Astrocyte (in vitro differentiated cells and primary cell): ENCODE results near the gene GPX3. TPM values are rescaled to one million over a fixed set of nuclear protein-coding genes. Genes with fewer than 3 reads are reported as not detected.

Experiments used
- DNase-seq: peaks from one replicate; pipeline ENCODE4 v3.0.0-alpha.2; 2010; ENCODE audit warnings: low read depth
- FAIRE-seq: peaks from 2 replicates; lab custom pipeline; 2011; peaks lifted over from hg19 to GRCh38; lab: Jason Lieb, UNC
- H2AFZ ChIP-seq: 2 replicates; pipeline ENCODE4 v1.6.0; 2012; ENCODE audit warnings: low read depth, low read length, inconsistent platforms
- H3K27ac ChIP-seq: 2 replicates; pipeline ENCODE4 v1.5.1; 2011; ENCODE audit warnings: low read depth, low read length, inconsistent platforms
- H3K27me3 ChIP-seq: 2 replicates; pipeline ENCODE4 v1.6.0; 2011; ENCODE audit warnings: low read length, inconsistent platforms; ENCODE audit not compliant: insufficient read depth
- H3K36me3 ChIP-seq: 2 replicates; pipeline ENCODE4 v1.5.1; 2011; ENCODE audit warnings: low read length, inconsistent platforms; ENCODE audit not compliant: insufficient read depth
- H3K4me1 ChIP-seq: 2 replicates; pipeline ENCODE4 v1.5.1; 2011; ENCODE audit warnings: low read length, inconsistent platforms; ENCODE audit not compliant: insufficient read depth
- H3K4me2 ChIP-seq: 2 replicates; pipeline ENCODE4 v1.6.0; 2012; ENCODE audit warnings: low read length, inconsistent platforms
- H3K4me3 ChIP-seq: 2 replicates; pipeline ENCODE4 v1.5.1; 2011; ENCODE audit warnings: low read depth, mild to moderate bottlenecking, low read length, inconsistent platforms; ENCODE audit not compliant: insufficient read depth
- H3K79me2 ChIP-seq: 2 replicates; pipeline ENCODE4 v1.6.0; 2012; ENCODE audit warnings: mild to moderate bottlenecking, low read length, inconsistent platforms; ENCODE audit not compliant: insufficient read depth
- H3K9ac ChIP-seq: 2 replicates; pipeline ENCODE4 v1.6.0; 2012; ENCODE audit warnings: mild to moderate bottlenecking, low read length, inconsistent platforms
- H3K9me3 ChIP-seq: 2 replicates; pipeline ENCODE4 v1.5.1; 2012; ENCODE audit warnings: low read depth, mild to moderate bottlenecking, low read length, inconsistent platforms; ENCODE audit not compliant: insufficient read depth
- H4K20me1 ChIP-seq: 2 replicates; pipeline ENCODE4 v1.6.0; 2012; ENCODE audit warnings: low read length, inconsistent platforms; ENCODE audit not compliant: insufficient read depth
- H3K27ac Mint-ChIP-seq: one replicate; pipeline ENCODE4 v1.8.0; 2021; ENCODE audit warnings: mild to moderate bottlenecking, mixed read lengths; ENCODE audit not compliant: unreplicated experiment
- H3K27me3 Mint-ChIP-seq: one replicate; pipeline ENCODE4 v1.8.0; 2021; ENCODE audit warnings: low read depth, mixed read lengths; ENCODE audit not compliant: unreplicated experiment
- H3K36me3 Mint-ChIP-seq: one replicate; pipeline ENCODE4 v1.8.0; 2021; ENCODE audit warnings: low read depth, mixed read lengths; ENCODE audit not compliant: unreplicated experiment
- H3K4me1 Mint-ChIP-seq: one replicate; pipeline ENCODE4 v1.8.0; 2021; ENCODE audit warnings: low read depth, mixed read lengths; ENCODE audit not compliant: unreplicated experiment
- H3K4me3 Mint-ChIP-seq: one replicate; pipeline ENCODE4 v1.8.0; 2021; ENCODE audit warnings: mild to moderate bottlenecking, moderate library complexity, mixed read lengths; ENCODE audit not compliant: unreplicated experiment
- H3K9me3 Mint-ChIP-seq: one replicate; pipeline ENCODE4 v1.8.0; 2021; ENCODE audit warnings: mild to moderate bottlenecking, mixed read lengths; ENCODE audit not compliant: unreplicated experiment
- EZH2 ChIP-seq: IDR thresholded peaks from 2 replicates; pipeline ENCODE4 v1.6.1; 2012; ENCODE audit warnings: mild to moderate bottlenecking, low read length, inconsistent platforms; ENCODE audit not compliant: insufficient read depth
- total RNA-seq: library from RNA; stranded (reverse); gene quantifications from 2 replicates; pipeline ENCODE4 v1.2.1, GENCODE V29; 2021
- TF ChIP-seq, protein P1 (sequence below): IDR thresholded peaks from 2 replicates; pipeline ENCODE4 v1.5.1; 2011; ENCODE audit warnings: low read depth, mild to moderate bottlenecking, inconsistent platforms, low read length, moderate library complexity; ENCODE audit not compliant: insufficient read depth

The GPX3 gene
- total RNA-seq, 1 donor from 2014 or later, result 15.6 TPM

DNA sequence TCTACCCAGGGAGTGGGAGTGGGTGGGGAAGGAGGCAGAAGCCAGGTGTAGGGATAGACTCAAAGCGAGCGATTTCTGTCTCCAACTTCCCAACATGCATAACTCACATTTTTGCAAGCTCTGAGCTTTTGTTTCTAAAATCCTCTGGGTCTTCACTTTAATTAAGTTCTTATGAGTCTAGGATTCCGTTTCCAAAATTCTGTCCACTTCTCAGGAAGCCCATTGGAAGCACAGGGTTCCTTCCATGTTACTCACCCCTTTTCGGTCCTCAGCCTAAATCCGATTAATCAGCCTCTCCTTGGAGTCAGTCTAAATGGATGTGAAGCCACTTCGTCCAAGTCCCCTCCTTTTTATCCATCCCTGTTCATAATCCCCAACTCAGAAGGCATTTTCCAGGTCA lies 1.4 kb downstream of the GPX3 start:
- no peak overlapping the region for H3K4me3 Mint-ChIP-seq
- peaks cover 7% of the 10 kb centered on the region for H3K4me1 Mint-ChIP-seq
- Histone ChIP-seq H3K79me2 (no peaks in the 10 kb centered on the region), H3K27me3 (no peaks in the 10 kb centered on the region), H3K9me3 (no peaks in the 10 kb centered on the region), H3K4me2 (no peak overlapping the region), H3K27ac (no peak overlapping the region), H3K9ac (no peak overlapping the region), H3K36me3 (peaks cover 2% of the 10 kb centered on the region), H3K4me1 (peaks cover 10% of the 10 kb centered on the region), H4K20me1 (no peaks in the 10 kb centered on the region), H2AFZ (no peak overlapping the region), H3K4me3 (no peak overlapping the region)
- TF ChIP-seq EZH2, result no peak
- TF ChIP-seq, protein P1, sequence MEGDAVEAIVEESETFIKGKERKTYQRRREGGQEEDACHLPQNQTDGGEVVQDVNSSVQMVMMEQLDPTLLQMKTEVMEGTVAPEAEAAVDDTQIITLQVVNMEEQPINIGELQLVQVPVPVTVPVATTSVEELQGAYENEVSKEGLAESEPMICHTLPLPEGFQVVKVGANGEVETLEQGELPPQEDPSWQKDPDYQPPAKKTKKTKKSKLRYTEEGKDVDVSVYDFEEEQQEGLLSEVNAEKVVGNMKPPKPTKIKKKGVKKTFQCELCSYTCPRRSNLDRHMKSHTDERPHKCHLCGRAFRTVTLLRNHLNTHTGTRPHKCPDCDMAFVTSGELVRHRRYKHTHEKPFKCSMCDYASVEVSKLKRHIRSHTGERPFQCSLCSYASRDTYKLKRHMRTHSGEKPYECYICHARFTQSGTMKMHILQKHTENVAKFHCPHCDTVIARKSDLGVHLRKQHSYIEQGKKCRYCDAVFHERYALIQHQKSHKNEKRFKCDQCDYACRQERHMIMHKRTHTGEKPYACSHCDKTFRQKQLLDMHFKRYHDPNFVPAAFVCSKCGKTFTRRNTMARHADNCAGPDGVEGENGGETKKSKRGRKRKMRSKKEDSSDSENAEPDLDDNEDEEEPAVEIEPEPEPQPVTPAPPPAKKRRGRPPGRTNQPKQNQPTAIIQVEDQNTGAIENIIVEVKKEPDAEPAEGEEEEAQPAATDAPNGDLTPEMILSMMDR, result no peak
- peaks cover 7% of the 10 kb centered on the region for H3K9me3 Mint-ChIP-seq
- no peaks in the 10 kb centered on the region for H3K27me3 Mint-ChIP-seq
- no peak for DNase-seq
- H3K36me3 Mint-ChIP-seq, result peaks cover 24% of the 10 kb centered on the region
- no peak for FAIRE-seq
- no peak overlapping the region for H3K27ac Mint-ChIP-seq

DNA sequence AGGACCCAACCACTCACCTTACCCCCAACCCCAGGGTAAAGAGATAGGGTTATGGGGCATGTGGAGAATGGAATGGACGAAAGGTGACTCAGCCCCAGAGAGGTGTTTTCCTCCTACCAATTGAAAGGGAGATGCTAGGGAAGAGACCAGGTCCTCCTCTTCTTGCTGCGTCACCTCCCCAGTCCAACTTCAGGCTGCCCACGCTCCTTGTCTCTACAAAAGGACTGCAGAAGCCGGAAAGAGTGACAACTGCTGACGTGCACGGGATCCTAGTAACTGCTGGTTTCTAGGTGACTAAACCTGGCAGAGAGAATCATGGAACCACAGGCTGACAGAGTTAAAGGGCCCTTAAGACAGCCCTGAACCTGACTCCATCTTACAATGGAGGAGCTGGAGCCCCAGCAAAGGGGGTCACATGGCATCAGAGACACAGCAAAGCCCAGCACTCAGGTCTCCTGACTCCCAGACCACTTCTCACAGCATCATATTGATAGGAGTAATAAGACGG lies 2.2 kb downstream of the GPX3 start:
- Mint-ChIP-seq H3K4me1 (peaks cover 7% of the 10 kb centered on the region), H3K4me3 (no peak overlapping the region), H3K27ac (no peak overlapping the region), H3K9me3 (peaks cover 3% of the 10 kb centered on the region), H3K36me3 (peaks cover 27% of the 10 kb centered on the region), H3K27me3 (no peaks in the 10 kb centered on the region)
- H2AFZ ChIP-seq, result no peak overlapping the region
- H3K27me3 ChIP-seq, result no peaks in the 10 kb centered on the region
- peak overlapping the region; percentile 20 for H3K27ac ChIP-seq
- no peaks in the 10 kb centered on the region for H4K20me1 ChIP-seq
- H3K9me3 ChIP-seq, result no peaks in the 10 kb centered on the region
- H3K79me2 ChIP-seq, result no peaks in the 10 kb centered on the region
- no peak for TF ChIP-seq EZH2
- TF ChIP-seq, protein P1, result no peak
- peaks cover 10% of the 10 kb centered on the region for H3K4me1 ChIP-seq
- no peak overlapping the region for H3K4me3 ChIP-seq
- no peak overlapping the region for H3K4me2 ChIP-seq
- peaks cover 2% of the 10 kb centered on the region for H3K36me3 ChIP-seq
- FAIRE-seq, result no peak
- no peak overlapping the region for H3K9ac ChIP-seq
- DNase-seq, result peak; percentile 63

DNA sequence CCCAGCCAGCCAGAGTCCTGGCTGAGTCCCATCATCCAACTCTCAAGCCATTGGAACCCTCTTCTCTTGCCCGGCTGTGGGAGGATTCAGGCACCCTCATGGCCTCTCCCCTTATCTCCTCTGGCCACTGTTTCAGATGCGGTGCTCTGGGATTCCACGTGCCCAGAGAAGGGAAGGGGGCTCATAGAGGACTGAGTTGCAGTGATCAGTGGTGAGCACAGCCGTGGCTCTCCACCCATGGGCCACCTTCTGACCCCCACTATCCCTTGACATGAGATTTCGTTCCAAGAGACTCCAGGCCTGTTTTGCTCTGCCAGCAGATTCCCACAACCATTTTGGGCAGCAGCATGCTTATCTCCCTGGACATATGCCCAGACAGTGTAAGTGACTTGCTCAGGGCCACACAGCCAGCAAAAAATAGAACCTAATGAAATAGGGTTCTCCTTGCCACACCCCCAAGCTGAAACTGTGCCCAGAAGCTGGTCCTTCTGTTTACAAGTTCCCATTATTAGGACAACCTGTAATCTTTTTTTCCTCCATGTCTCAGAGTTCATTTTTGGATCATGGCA lies 2.7 kb downstream of the GPX3 start:
- no peak overlapping the region for H3K4me2 ChIP-seq
- H3K36me3 ChIP-seq, result peaks cover 7% of the 10 kb centered on the region
- peaks cover 10% of the 10 kb centered on the region for H3K4me1 ChIP-seq
- no peak for TF ChIP-seq EZH2
- TF ChIP-seq, protein P1, result no peak
- peak overlapping the region; percentile 20 for H3K27ac ChIP-seq
- FAIRE-seq (no peak), DNase-seq (peak; percentile 58)
- H3K36me3 Mint-ChIP-seq, result peaks cover 27% of the 10 kb centered on the region
- H3K4me3 ChIP-seq, result no peak overlapping the region
- no peak overlapping the region for H3K9ac ChIP-seq
- peaks cover 2% of the 10 kb centered on the region for H3K9me3 Mint-ChIP-seq
- no peak overlapping the region for H3K27ac Mint-ChIP-seq
- no peaks in the 10 kb centered on the region for H3K79me2 ChIP-seq
- no peaks in the 10 kb centered on the region for H4K20me1 ChIP-seq
- peaks cover 7% of the 10 kb centered on the region for H3K4me1 Mint-ChIP-seq
- no peak overlapping the region for H2AFZ ChIP-seq
- H3K4me3 Mint-ChIP-seq, result no peak overlapping the region
- H3K27me3 Mint-ChIP-seq, result no peaks in the 10 kb centered on the region
- no peaks in the 10 kb centered on the region for H3K27me3 ChIP-seq
- H3K9me3 ChIP-seq, result no peaks in the 10 kb centered on the region
